ENCODE results near the gene PAX4. TPM values are rescaled to one million over a fixed set of nuclear protein-coding genes. Genes with fewer than 3 reads are reported as not detected.

The PAX4 gene
- polyA plus RNA-seq, 3 donors = not detected

GRCh38 chr7:127566242-127566641 is 51.7 kb downstream of the PAX4 start:
- 100% methylated on average over 1 of the region's 3 CpGs for WGBS (ENCODE audit: insufficient coverage)
- H3K4me3 Mint-ChIP-seq = no peak overlapping the region
- H2AFZ ChIP-seq (ENCODE audit: insufficient read depth, low read depth, low read length, poor library complexity, severe bottlenecking) = no peak overlapping the region
- H3K4me1 ChIP-seq (ENCODE audit: control insufficient read depth in 1 of 2, insufficient read depth in 2 of 2, low read length in 2 of 2) = no peaks in the 10 kb centered on the region
- no peak overlapping the region for H3K27ac Mint-ChIP-seq
- H3K4me1 Mint-ChIP-seq = no peaks in the 10 kb centered on the region
- H3K9me3 Mint-ChIP-seq = peaks cover 7 to 11% (median 8%) of the 10 kb centered on the region in 7 donors
- H4K20me1 ChIP-seq (ENCODE audit: insufficient read depth, low read length) = no peaks in the 10 kb centered on the region
- H3K9ac ChIP-seq (ENCODE audit: insufficient read depth, low read length, poor library complexity, severe bottlenecking) = no peak overlapping the region
- no peaks in the 10 kb centered on the region for H3K36me3 ChIP-seq (replicated peaks in 1 of 2; ENCODE audit: control insufficient read depth in 1 of 2, insufficient read depth in 2 of 2, low read length in 2 of 2)
- H3K79me2 ChIP-seq (ENCODE audit: insufficient read depth, low read length) = no peaks in the 10 kb centered on the region
- no peak overlapping the region for H3K4me3 ChIP-seq (replicated peaks in 1 of 3; ENCODE audit: low read depth in 2 of 3, low read length in 3 of 3)
- H3K36me3 Mint-ChIP-seq = peaks cover 0 to 3% of the 10 kb centered on the region in 2 donors
- DNase-seq = no peak
- H3K27me3 ChIP-seq (ENCODE audit: control insufficient read depth in 2 of 2, insufficient read depth in 2 of 2, low read length in 2 of 2) = no peaks in the 10 kb centered on the region
- intact Hi-C loops (cut with micrococcal nuclease) = no loop called here
- H3K9me3 ChIP-seq (replicated peaks in 1 of 2; ENCODE audit: control insufficient read depth in 1 of 2, insufficient read depth in 1 of 2, low read length in 2 of 2) = peaks cover 0 to 4% of the 10 kb centered on the region in 2 donors
- no peak overlapping the region for H3K27ac ChIP-seq (ENCODE audit: low read depth in 1 of 2, low read length in 2 of 2)
- H3K4me2 ChIP-seq (replicated peaks; ENCODE audit: extremely low read depth, low read length, poor library complexity, severe bottlenecking) = no peak overlapping the region
- TF ChIP-seq CTCF (IDR thresholded peaks at IDR 0.05) = no peak
- peaks cover 0 to 2% (median 1%) of the 10 kb centered on the region in 3 donors for H3K27me3 Mint-ChIP-seq (ENCODE audit: low read depth in 3 of 3)

Other genes with a start within 250 kb of the PAX4 start
- gene ZNF800, start 225.4 kb downstream of the PAX4 start, polyA plus RNA-seq = 10 to 100 TPM; 11.8 to 19.6 (median 16.2) TPM
- 1 to 10 TPM; 5.9 to 9.2 (median 6.4) TPM for gene GCC1, start 32.5 kb downstream of the PAX4 start, polyA plus RNA-seq
- gene ARF5, start 29.7 kb downstream of the PAX4 start, polyA plus RNA-seq = 100 to 1,000 TPM; 278 to 408 (median 313) TPM
- gene FSCN3, start 24.4 kb downstream of the PAX4 start, polyA plus RNA-seq = 1 to 10 TPM in 1 of 3 donors, under 1 TPM in 1, not detected in 1; 0.34 to 3.2 TPM
- 10 to 100 TPM; 46.5 to 97.3 (median 79.8) TPM for gene SND1, start 34.1 kb upstream of the PAX4 start, polyA plus RNA-seq